Kidney epithelial cell (primary cell): ENCODE measurements around the gene RBM45. TPM values are rescaled to one million over a fixed set of nuclear protein-coding genes. Genes with fewer than 3 reads are reported as not detected.

Experiments
- DNase-seq: peaks from one replicate; pipeline ENCODE4 v3.0.0-alpha.2; 2010; ENCODE audit warnings: low read depth
- H3K27me3 ChIP-seq: 2 replicates; pipeline ENCODE4 v1.6.0; 2011; ENCODE audit warnings: low read length; ENCODE audit not compliant: control insufficient read depth, insufficient read depth
- H3K36me3 ChIP-seq: 2 replicates; pipeline ENCODE4 v1.5.1; 2011; ENCODE audit warnings: low read length; ENCODE audit not compliant: control insufficient read depth, insufficient read depth
- H3K4me3 ChIP-seq: 2 replicates; pipeline ENCODE4 v1.5.1; 2011; ENCODE audit warnings: low read depth, mild to moderate bottlenecking, control low read depth, low read length
- CTCF ChIP-seq: IDR thresholded peaks from 2 replicates; pipeline ENCODE4 v1.5.1; 2011; ENCODE audit warnings: mild to moderate bottlenecking, moderate library complexity, low read length, control low read depth, inconsistent platforms; ENCODE audit not compliant: insufficient read depth, poor library complexity, severe bottlenecking
- total RNA-seq: library from RNA; depleted of rRNA; stranded (reverse); fragments of >200 nt; gene quantifications from 2 replicates; pipeline ENCODE4 v1.2.3, GENCODE V29; 2015

Gene RBM45
- total RNA-seq, 1 donor from 2014 or later: 7.6 TPM

- Histone ChIP-seq H3K4me3 (no peak overlapping the region), H3K36me3 (no peaks in the 10 kb centered on the region), H3K27me3 (no peaks in the 10 kb centered on the region)
- DNase-seq: peak; percentile 10
- no peak for TF ChIP-seq CTCF
Observed at GRCh38 chr2:178157574-178157973, 45.3 kb downstream of the RBM45 start.

GRCh38 chr2:178159966-178160365, 47.7 kb downstream of the RBM45 start:
- H3K27me3 ChIP-seq: no peaks in the 10 kb centered on the region
- no peak for TF ChIP-seq CTCF

GRCh38 chr2:178160601-178161000, 48.4 kb downstream of the RBM45 start:
- H3K27me3 ChIP-seq: no peaks in the 10 kb centered on the region
- no peak for DNase-seq
- H3K36me3 ChIP-seq: no peaks in the 10 kb centered on the region
- H3K4me3 ChIP-seq: no peak overlapping the region
- no peak for TF ChIP-seq CTCF

More at GRCh38 chr2:178159966-178160365, 47.7 kb downstream of the RBM45 start:
- no peak overlapping the region for H3K4me3 ChIP-seq
- no peaks in the 10 kb centered on the region for H3K36me3 ChIP-seq
- DNase-seq: no peak

- Histone ChIP-seq H3K27me3 (no peaks in the 10 kb centered on the region), H3K36me3 (no peaks in the 10 kb centered on the region), H3K4me3 (no peak overlapping the region)
- DNase-seq: no peak
- no peak for TF ChIP-seq CTCF
Observed at GRCh38 chr2:178163395-178163794, 51.2 kb downstream of the RBM45 start.

GRCh38 chr2:178163911-178164310, 51.7 kb downstream of the RBM45 start:
- no peaks in the 10 kb centered on the region for H3K27me3 ChIP-seq
- H3K36me3 ChIP-seq: no peaks in the 10 kb centered on the region
- TF ChIP-seq CTCF: no peak
- no peak overlapping the region for H3K4me3 ChIP-seq
- DNase-seq: no peak

- no peak overlapping the region for H3K4me3 ChIP-seq
- no peaks in the 10 kb centered on the region for H3K36me3 ChIP-seq
- TF ChIP-seq CTCF: no peak
- no peak for DNase-seq
- no peaks in the 10 kb centered on the region for H3K27me3 ChIP-seq
Observed at GRCh38 chr2:178173657-178174056, 61.4 kb downstream of the RBM45 start.
